ENCODE measurements around the gene FAM193B.
A peak's percentile ranks its signal among the peaks of the same experiment; 100 is the strongest.

FAM193B gene

GRCh38 chr5:177483042-177483441 lies 71.3 kb downstream of the FAM193B start:
- no peak for DNase-seq

- no peak for DNase-seq
Measured at GRCh38 chr5:177482359-177482795, 72.0 kb downstream of the FAM193B start.

GRCh38 chr5:177479774-177480173 lies 74.6 kb downstream of the FAM193B start:
- DNase-seq, result no peak

GRCh38 chr5:177478711-177479646 lies 75.4 kb downstream of the FAM193B start:
- DNase-seq, result peak; percentile 12

GRCh38 chr5:177477701-177478477 lies 76.5 kb downstream of the FAM193B start:
- DNase-seq, result no peak

- no peak for DNase-seq
Measured at GRCh38 chr5:177476531-177477233, 77.7 kb downstream of the FAM193B start.

- DNase-seq, result no peak
Measured at GRCh38 chr5:177475563-177476427, 78.6 kb downstream of the FAM193B start.

- DNase-seq, result no peak
Measured at GRCh38 chr5:177474846-177475562, 79.4 kb downstream of the FAM193B start.

GRCh38 chr5:177474002-177474476 lies 80.3 kb downstream of the FAM193B start:
- DNase-seq, result no peak

- peak; percentile 51 for DNase-seq
Measured at GRCh38 chr5:177473443-177474001, 80.8 kb downstream of the FAM193B start, which contains the start of gene DBN1. Gene DBN1, minus strand, starts transcription at chr5:177473634. Its CDS starts 113 bp downstream, at chr5:177473521.

- DNase-seq, result peak; percentile 51
Measured at GRCh38 chr5:177472460-177473442, 81.6 kb downstream of the FAM193B start.

GRCh38 chr5:177471610-177472356 lies 82.6 kb downstream of the FAM193B start:
- DNase-seq, result no peak

- DNase-seq, result no peak
Measured at GRCh38 chr5:177470759-177471536, 83.4 kb downstream of the FAM193B start.

Data from midbrain (tissue), 1 donor.